Measurements from ENCODE around the gene DPP6. TPM values are rescaled to one million over a fixed set of nuclear protein-coding genes. Genes with fewer than 3 reads are reported as not detected.

DPP6 gene
- total RNA-seq, 1 donor from 2014 or later = 0.39 TPM

DNA sequence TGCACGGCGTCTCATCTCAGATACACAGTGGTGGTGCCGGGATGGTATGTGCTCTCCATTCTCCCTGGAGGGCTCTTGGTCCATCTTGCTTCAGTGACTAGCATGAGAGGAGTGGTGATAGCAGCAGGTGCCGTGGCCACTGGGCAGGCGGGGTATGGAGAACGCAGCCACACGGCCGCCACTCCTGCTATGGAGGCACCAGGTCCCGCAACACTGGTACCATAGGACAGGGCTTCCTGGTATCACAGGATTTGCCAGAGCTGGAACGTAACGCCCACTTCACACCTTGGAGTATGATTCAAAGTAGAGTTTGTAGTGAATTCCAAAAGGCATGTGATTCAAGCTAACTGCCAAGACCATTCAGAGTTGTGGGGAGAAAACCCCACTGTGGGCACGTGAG, 284.1 kb downstream of the DPP6 start:
- Mint-ChIP-seq H3K27me3 (ENCODE audit: insufficient read depth, low read depth) (peaks cover 3% of the 10 kb centered on the region), H3K9me3 (no peaks in the 10 kb centered on the region), H3K36me3 (no peaks in the 10 kb centered on the region), H3K27ac (no peak overlapping the region), H3K4me1 (no peaks in the 10 kb centered on the region), H3K4me3 (no peak overlapping the region)
- H3K4me1 ChIP-seq = peaks cover 17% of the 10 kb centered on the region
- H3K9ac ChIP-seq = no peak overlapping the region
- no peak overlapping the region for H3K4me3 ChIP-seq
- H3K27me3 ChIP-seq = no peaks in the 10 kb centered on the region
- TF ChIP-seq EZH2phosphoT487 (IDR thresholded peaks at IDR 0.05) (no peak), EZH2 (IDR thresholded peaks at IDR 0.05) (no peak)
- TF ChIP-seq, protein P1, sequence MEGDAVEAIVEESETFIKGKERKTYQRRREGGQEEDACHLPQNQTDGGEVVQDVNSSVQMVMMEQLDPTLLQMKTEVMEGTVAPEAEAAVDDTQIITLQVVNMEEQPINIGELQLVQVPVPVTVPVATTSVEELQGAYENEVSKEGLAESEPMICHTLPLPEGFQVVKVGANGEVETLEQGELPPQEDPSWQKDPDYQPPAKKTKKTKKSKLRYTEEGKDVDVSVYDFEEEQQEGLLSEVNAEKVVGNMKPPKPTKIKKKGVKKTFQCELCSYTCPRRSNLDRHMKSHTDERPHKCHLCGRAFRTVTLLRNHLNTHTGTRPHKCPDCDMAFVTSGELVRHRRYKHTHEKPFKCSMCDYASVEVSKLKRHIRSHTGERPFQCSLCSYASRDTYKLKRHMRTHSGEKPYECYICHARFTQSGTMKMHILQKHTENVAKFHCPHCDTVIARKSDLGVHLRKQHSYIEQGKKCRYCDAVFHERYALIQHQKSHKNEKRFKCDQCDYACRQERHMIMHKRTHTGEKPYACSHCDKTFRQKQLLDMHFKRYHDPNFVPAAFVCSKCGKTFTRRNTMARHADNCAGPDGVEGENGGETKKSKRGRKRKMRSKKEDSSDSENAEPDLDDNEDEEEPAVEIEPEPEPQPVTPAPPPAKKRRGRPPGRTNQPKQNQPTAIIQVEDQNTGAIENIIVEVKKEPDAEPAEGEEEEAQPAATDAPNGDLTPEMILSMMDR (IDR thresholded peaks at IDR 0.05) = no peak
- H3K79me2 ChIP-seq (ENCODE audit: low read depth) = no peaks in the 10 kb centered on the region
- DNase-seq (ENCODE audit: low spot score) = no peak
- no peak overlapping the region for H3K4me2 ChIP-seq
- H3F3A ChIP-seq (ENCODE audit: low read depth) = peaks cover 9% of the 10 kb centered on the region
- H3K9me3 ChIP-seq (ENCODE audit: low read depth) = no peaks in the 10 kb centered on the region
- H3K27ac ChIP-seq = no peak overlapping the region
- no peaks in the 10 kb centered on the region for H4K20me1 ChIP-seq (ENCODE audit: low read depth)
- no peak overlapping the region for H2AFZ ChIP-seq (replicated peaks)
- H3K36me3 ChIP-seq = no peaks in the 10 kb centered on the region

DNA sequence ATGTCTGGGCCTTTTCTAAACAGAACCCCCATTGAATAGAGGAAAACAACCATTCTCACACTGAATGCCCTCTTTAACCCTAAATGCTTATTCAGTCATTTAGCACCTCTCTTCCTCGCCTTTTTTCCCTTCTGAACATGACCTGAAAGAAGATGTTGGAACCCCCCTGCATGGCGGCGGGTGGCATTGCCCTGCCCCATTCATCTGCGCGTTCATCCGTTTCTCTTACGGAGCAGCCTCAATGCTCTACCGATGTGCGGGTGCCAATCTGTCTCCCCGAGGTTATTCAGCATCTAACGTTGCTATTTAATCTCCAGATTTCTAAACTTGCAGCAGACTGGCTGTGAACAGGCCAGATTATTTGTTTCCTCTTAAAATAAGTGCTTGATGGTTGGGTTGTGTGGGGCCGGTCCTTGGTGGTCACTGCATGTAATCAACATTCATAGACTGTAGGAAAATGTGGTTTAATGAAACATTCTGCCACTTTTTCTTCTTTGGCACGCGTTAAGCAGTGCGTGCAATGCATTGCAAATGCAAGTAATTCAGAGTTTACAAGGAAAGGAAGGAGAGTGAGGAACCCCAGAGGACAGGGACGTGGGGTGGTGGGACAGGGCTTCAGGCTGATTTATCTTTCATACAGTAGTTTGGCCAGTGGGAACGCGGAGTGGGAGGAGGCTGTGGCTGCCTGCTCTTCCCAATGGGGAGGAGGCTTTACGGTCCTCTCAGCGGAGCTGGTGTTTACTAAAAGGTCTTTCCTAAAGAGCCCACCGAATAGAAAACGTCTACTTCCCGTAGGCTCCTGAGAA, 286.7 kb downstream of the DPP6 start:
- H3K4me3 ChIP-seq = no peak overlapping the region
- TF ChIP-seq, protein P1 (IDR thresholded peaks at IDR 0.05) = no peak
- TF ChIP-seq EZH2phosphoT487 (IDR thresholded peaks at IDR 0.05) = no peak
- no peak for TF ChIP-seq EZH2 (IDR thresholded peaks at IDR 0.05)
- no peak overlapping the region for H3K4me3 Mint-ChIP-seq
- no peaks in the 10 kb centered on the region for H4K20me1 ChIP-seq (ENCODE audit: low read depth)
- no peak overlapping the region for H3K27ac Mint-ChIP-seq
- no peaks in the 10 kb centered on the region for H3K27me3 Mint-ChIP-seq (ENCODE audit: insufficient read depth, low read depth)
- H3K4me2 ChIP-seq = peak overlapping the region; percentile 35
- H3K36me3 ChIP-seq = no peaks in the 10 kb centered on the region
- no peak overlapping the region for H3K9ac ChIP-seq
- H3K36me3 Mint-ChIP-seq = no peaks in the 10 kb centered on the region
- peak; percentile 4 for DNase-seq (ENCODE audit: low spot score)
- no peaks in the 10 kb centered on the region for H3K9me3 ChIP-seq (ENCODE audit: low read depth)
- no peak overlapping the region for H3K27ac ChIP-seq
- no peaks in the 10 kb centered on the region for H3K9me3 Mint-ChIP-seq
- H3K79me2 ChIP-seq (ENCODE audit: low read depth) = no peaks in the 10 kb centered on the region
- peaks cover 9% of the 10 kb centered on the region for H3F3A ChIP-seq (ENCODE audit: low read depth)
- H2AFZ ChIP-seq (replicated peaks) = no peak overlapping the region
- no peaks in the 10 kb centered on the region for H3K27me3 ChIP-seq
- H3K4me1 ChIP-seq = peaks cover 17% of the 10 kb centered on the region
- H3K4me1 Mint-ChIP-seq = no peaks in the 10 kb centered on the region

DNA sequence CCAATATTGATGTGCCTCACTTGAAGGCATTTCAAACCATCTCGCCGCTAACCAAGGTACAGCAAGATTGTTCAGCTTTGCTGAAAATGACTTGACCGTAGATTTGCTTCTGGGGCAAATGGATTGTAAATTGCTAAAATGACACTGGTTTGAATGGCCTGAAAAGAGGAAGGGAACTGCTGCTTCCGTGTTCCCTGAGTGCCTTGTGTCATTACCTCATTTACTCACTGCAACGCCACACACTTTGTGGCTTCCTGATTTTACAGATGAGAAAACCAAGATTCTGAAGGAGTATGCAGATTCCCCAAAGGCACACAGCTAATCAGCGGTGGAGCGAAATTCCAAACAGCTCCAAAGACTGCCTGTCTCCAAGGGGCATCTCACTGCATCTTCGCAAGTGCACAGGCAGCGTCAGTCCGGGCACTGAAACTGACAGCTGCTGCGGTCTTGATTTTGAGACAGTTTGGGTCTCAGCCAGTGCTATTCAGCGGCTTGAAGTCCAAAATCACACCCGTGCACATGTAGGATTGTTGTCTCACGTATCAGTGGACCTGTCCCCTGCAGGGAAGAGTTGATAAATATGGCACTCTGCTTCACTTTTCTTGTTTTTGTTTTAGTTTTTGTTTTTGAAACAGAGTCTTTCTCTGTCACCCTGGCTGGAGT, 290.9 kb downstream of the DPP6 start:
- Histone ChIP-seq H4K20me1 (ENCODE audit: low read depth) (no peaks in the 10 kb centered on the region), H3F3A (ENCODE audit: low read depth) (peaks cover 9% of the 10 kb centered on the region), H3K9me3 (ENCODE audit: low read depth) (no peaks in the 10 kb centered on the region), H3K4me2 (no peak overlapping the region), H3K36me3 (no peaks in the 10 kb centered on the region), H3K9ac (no peak overlapping the region), H3K4me3 (no peak overlapping the region), H3K4me1 (peaks cover 14% of the 10 kb centered on the region), H3K27ac (no peak overlapping the region), H3K27me3 (no peaks in the 10 kb centered on the region), H3K79me2 (ENCODE audit: low read depth) (no peaks in the 10 kb centered on the region), H2AFZ (replicated peaks) (no peak overlapping the region)
- Mint-ChIP-seq H3K9me3 (no peaks in the 10 kb centered on the region), H3K27ac (no peak overlapping the region), H3K4me1 (no peaks in the 10 kb centered on the region), H3K4me3 (no peak overlapping the region), H3K27me3 (ENCODE audit: insufficient read depth, low read depth) (no peaks in the 10 kb centered on the region), H3K36me3 (no peaks in the 10 kb centered on the region)
- DNase-seq (ENCODE audit: low spot score) = no peak
- TF ChIP-seq EZH2 (IDR thresholded peaks at IDR 0.05) (no peak), EZH2phosphoT487 (IDR thresholded peaks at IDR 0.05) (no peak)
- TF ChIP-seq, protein P1 (IDR thresholded peaks at IDR 0.05) = no peak

All from neural progenitor cell (in vitro differentiated cells).